Measurements from ENCODE around the gene NUFIP2. TPM values are rescaled to one million over a fixed set of nuclear protein-coding genes. Genes with fewer than 3 reads are reported as not detected.

The NUFIP2 gene
- total RNA-seq, 1 experiment from 2014 or later: 93.1 TPM

DNA sequence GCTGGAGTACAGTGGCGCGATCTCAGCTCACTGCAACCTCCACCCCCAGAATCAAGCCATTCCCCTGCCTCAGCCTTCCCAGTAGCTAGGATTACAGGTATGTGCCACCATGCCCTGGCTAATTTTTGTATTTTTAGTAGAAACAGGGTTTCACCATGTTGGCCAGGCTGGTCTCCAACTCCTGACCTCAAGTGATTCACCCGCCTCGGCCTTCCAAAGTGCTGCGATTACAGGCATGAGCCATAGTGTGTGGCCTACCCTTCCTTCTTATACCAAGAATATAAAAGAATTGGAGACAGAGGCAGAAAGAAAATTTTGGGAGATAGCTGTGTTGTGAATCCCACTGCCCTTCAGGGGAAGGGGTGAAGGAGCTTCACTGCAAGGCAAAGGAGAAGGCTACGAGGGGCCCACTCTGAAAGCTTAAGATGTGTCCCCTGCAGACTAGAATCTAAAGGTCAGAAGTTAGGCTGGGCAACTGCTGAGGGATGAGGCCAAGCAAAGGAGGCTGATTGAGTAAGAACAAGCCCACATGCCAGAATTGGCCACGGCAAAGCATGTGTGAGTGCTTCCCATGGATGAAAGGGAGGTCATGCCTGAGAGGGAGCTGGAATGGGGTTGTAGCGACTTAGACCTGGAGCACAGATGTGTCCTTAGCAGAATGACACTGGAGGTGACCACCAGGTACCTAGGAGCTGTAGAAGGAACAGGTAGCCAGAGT lies 55.7 kb downstream of the NUFIP2 start:
- ChIA-PET CTCF (interaction anchor here (0.7 to 2.7 kb wide), 8 partner anchors 14 to 647 kb away, joined by 3 to 11 read pairs (median 4); no protein-coding TSS in a partner anchor), POLR2A (interaction anchor here (0.6 kb wide), 1 partner anchor 198 kb away, joined by 3 read pairs; no protein-coding TSS in a partner anchor)
- DNase-seq (ENCODE audit: low spot score) (no peak), ATAC-seq (no peak)
- Mint-ChIP-seq H3K4me3 (no peak overlapping the region), H3K36me3 (no peaks in the 10 kb centered on the region), H3K9me3 (no peaks in the 10 kb centered on the region), H3K27ac (no peak overlapping the region; the same call in 1 of the 2 replicates), H3K4me1 (peaks cover 24% of the 10 kb centered on the region), H3K27me3 (ENCODE audit: low read depth) (no peaks in the 10 kb centered on the region)
- TF ChIP-seq NFATC4 (CRISPR knock-in tag; IDR thresholded peaks at IDR 0.05) (no peak), RELA (CRISPR knock-in tag; IDR thresholded peaks at IDR 0.05; ENCODE audit: borderline replicate concordance) (no peak), TP53 (CRISPR knock-in tag; IDR thresholded peaks at IDR 0.05) (no peak)
- TF ChIP-seq, protein P1, sequence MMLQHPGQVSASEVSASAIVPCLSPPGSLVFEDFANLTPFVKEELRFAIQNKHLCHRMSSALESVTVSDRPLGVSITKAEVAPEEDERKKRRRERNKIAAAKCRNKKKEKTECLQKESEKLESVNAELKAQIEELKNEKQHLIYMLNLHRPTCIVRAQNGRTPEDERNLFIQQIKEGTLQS (CRISPR knock-in tag; conservative IDR thresholded peaks at IDR 0.05): no peak

DNA sequence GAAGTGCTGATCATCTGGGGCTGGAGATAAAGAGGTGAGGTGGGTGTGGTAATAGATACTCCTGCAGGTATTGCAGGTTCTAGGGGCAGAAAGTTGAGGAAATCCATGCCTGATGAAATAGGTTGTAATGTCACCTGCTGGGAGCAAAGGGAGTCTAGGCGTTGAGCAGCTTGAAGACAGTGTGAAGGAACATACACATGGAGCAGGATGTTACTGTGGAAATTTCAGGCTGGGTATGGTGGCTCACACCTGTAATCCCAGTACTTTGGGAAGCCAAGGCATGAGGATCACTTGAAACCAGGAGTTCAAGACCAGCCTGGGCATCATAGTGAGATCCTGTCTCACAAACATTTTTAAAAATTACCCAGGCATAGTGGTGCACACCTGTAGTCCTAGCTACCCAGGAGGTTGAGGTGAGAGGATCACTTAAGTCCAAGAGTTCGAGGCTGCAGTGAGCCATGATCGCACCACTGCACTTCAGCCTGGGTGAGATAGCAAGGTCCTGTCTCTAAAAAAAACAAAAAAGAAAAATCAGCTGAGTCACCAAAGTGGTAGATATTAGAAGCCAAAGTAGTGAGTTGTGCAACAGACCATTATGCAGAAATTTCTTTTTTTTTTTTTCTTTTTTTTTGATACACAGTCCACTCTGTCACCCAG lies 56.3 kb downstream of the NUFIP2 start:
- Mint-ChIP-seq H3K4me1 (peaks cover 24% of the 10 kb centered on the region), H3K27me3 (ENCODE audit: low read depth) (no peaks in the 10 kb centered on the region), H3K27ac (no peak overlapping the region), H3K9me3 (no peaks in the 10 kb centered on the region), H3K36me3 (no peaks in the 10 kb centered on the region), H3K4me3 (no peak overlapping the region)
- ChIA-PET CTCF (interaction anchor here (0.7 to 2.7 kb wide), 6 partner anchors 17 to 121 kb away, joined by 3 to 11 read pairs (median 5); no protein-coding TSS in a partner anchor), POLR2A (interaction anchor here (0.6 kb wide), 1 partner anchor 198 kb away, joined by 3 read pairs; no protein-coding TSS in a partner anchor)
- TF ChIP-seq CREB1 (CRISPR knock-in tag; IDR thresholded peaks at IDR 0.05): no peak
- TF ChIP-seq TP53 (CRISPR knock-in tag; IDR thresholded peaks at IDR 0.05): no peak
- TF ChIP-seq, protein P2, sequence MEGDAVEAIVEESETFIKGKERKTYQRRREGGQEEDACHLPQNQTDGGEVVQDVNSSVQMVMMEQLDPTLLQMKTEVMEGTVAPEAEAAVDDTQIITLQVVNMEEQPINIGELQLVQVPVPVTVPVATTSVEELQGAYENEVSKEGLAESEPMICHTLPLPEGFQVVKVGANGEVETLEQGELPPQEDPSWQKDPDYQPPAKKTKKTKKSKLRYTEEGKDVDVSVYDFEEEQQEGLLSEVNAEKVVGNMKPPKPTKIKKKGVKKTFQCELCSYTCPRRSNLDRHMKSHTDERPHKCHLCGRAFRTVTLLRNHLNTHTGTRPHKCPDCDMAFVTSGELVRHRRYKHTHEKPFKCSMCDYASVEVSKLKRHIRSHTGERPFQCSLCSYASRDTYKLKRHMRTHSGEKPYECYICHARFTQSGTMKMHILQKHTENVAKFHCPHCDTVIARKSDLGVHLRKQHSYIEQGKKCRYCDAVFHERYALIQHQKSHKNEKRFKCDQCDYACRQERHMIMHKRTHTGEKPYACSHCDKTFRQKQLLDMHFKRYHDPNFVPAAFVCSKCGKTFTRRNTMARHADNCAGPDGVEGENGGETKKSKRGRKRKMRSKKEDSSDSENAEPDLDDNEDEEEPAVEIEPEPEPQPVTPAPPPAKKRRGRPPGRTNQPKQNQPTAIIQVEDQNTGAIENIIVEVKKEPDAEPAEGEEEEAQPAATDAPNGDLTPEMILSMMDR (IDR thresholded peaks at IDR 0.05): no peak
- TF ChIP-seq NFATC4 (CRISPR knock-in tag; IDR thresholded peaks at IDR 0.05): no peak
- TF ChIP-seq, protein P3, sequence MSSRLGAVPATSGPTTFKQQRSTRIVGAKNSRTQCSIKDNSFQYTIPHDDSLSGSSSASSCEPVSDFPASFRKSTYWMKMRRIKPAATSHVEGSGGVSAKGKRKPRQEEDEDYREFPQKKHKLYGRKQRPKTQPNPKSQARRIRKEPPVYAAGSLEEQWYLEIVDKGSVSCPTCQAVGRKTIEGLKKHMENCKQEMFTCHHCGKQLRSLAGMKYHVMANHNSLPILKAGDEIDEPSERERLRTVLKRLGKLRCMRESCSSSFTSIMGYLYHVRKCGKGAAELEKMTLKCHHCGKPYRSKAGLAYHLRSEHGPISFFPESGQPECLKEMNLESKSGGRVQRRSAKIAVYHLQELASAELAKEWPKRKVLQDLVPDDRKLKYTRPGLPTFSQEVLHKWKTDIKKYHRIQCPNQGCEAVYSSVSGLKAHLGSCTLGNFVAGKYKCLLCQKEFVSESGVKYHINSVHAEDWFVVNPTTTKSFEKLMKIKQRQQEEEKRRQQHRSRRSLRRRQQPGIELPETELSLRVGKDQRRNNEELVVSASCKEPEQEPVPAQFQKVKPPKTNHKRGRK (CRISPR knock-in tag; IDR thresholded peaks at IDR 0.05; ENCODE audit: borderline replicate concordance): no peak
- TF ChIP-seq, protein P4, sequence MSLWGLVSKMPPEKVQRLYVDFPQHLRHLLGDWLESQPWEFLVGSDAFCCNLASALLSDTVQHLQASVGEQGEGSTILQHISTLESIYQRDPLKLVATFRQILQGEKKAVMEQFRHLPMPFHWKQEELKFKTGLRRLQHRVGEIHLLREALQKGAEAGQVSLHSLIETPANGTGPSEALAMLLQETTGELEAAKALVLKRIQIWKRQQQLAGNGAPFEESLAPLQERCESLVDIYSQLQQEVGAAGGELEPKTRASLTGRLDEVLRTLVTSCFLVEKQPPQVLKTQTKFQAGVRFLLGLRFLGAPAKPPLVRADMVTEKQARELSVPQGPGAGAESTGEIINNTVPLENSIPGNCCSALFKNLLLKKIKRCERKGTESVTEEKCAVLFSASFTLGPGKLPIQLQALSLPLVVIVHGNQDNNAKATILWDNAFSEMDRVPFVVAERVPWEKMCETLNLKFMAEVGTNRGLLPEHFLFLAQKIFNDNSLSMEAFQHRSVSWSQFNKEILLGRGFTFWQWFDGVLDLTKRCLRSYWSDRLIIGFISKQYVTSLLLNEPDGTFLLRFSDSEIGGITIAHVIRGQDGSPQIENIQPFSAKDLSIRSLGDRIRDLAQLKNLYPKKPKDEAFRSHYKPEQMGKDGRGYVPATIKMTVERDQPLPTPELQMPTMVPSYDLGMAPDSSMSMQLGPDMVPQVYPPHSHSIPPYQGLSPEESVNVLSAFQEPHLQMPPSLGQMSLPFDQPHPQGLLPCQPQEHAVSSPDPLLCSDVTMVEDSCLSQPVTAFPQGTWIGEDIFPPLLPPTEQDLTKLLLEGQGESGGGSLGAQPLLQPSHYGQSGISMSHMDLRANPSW (CRISPR knock-in tag; conservative IDR thresholded peaks at IDR 0.05; ENCODE audit: low read depth): no peak
- no peak for TF ChIP-seq EMX1 (CRISPR knock-in tag; IDR thresholded peaks at IDR 0.05)
- TF ChIP-seq, protein P5, sequence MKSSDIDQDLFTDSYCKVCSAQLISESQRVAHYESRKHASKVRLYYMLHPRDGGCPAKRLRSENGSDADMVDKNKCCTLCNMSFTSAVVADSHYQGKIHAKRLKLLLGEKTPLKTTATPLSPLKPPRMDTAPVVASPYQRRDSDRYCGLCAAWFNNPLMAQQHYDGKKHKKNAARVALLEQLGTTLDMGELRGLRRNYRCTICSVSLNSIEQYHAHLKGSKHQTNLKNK (CRISPR knock-in tag; IDR thresholded peaks at IDR 0.05): no peak
- 0 out of 2 replicates have a peak, but pooled peaks have one; percentile 41 for TF ChIP-seq GABPB1 (CRISPR knock-in tag; IDR thresholded peaks at IDR 0.05)
- DNase-seq (ENCODE audit: low spot score): no peak
- ATAC-seq: no peak

DNA sequence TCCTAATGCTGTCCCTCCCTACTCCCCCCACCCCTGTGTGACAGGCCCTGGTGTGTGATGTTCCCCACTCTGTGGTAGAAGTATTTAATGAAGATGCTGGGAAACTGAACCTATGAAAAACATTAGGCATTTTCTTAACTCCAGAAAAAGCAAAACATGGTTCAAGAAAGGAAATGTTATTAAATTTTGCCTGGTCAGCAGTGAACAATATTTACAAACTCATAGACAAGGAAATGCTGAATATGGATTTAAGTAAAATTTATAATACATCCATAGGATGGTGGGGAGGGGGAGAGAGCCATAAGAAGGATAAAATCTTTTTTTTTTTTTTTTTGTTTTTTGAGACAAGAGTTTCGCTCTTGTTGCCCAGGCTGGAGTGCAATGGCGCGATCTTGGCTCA lies 58.0 kb downstream of the NUFIP2 start:
- ChIA-PET CTCF (interaction anchor here (0.7 to 1.9 kb wide), 3 partner anchors 111 to 119 kb away, joined by 3 to 5 read pairs (median 4); no protein-coding TSS in a partner anchor), POLR2A (no interaction called here)
- Mint-ChIP-seq H3K36me3 (no peaks in the 10 kb centered on the region), H3K4me1 (peaks cover 16% of the 10 kb centered on the region), H3K27ac (no peak overlapping the region), H3K27me3 (ENCODE audit: low read depth) (no peaks in the 10 kb centered on the region), H3K9me3 (peaks cover 3% of the 10 kb centered on the region; the same call in 1 of the 2 replicates), H3K4me3 (no peak overlapping the region)
- ATAC-seq (no peak), DNase-seq (ENCODE audit: low spot score) (no peak)
- TF ChIP-seq NR2C2 (CRISPR knock-in tag; IDR thresholded peaks at IDR 0.05) (no peak), OVOL2 (CRISPR knock-in tag; IDR thresholded peaks at IDR 0.05; ENCODE audit: borderline replicate concordance) (no peak), FOXK1 (CRISPR knock-in tag; IDR thresholded peaks at IDR 0.05) (no peak), ZNF138 (CRISPR knock-in tag; conservative IDR thresholded peaks at IDR 0.05) (no peak), ZNF423 (CRISPR knock-in tag; IDR thresholded peaks at IDR 0.05) (no peak), ATF1 (CRISPR knock-in tag; IDR thresholded peaks at IDR 0.05) (no peak)
- TF ChIP-seq, protein P6, sequence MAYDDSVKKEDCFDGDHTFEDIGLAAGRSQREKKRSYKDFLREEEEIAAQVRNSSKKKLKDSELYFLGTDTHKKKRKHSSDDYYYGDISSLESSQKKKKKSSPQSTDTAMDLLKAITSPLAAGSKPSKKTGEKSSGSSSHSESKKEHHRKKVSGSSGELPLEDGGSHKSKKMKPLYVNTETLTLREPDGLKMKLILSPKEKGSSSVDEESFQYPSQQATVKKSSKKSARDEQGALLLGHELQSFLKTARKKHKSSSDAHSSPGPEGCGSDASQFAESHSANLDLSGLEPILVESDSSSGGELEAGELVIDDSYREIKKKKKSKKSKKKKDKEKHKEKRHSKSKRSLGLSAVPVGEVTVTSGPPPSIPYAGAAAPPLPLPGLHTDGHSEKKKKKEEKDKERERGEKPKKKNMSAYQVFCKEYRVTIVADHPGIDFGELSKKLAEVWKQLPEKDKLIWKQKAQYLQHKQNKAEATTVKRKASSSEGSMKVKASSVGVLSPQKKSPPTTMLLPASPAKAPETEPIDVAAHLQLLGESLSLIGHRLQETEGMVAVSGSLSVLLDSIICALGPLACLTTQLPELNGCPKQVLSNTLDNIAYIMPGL (CRISPR knock-in tag; IDR thresholded peaks at IDR 0.05): no peak
- TF ChIP-seq, protein P5 (CRISPR knock-in tag; IDR thresholded peaks at IDR 0.05): no peak
- TF ChIP-seq, protein P7, sequence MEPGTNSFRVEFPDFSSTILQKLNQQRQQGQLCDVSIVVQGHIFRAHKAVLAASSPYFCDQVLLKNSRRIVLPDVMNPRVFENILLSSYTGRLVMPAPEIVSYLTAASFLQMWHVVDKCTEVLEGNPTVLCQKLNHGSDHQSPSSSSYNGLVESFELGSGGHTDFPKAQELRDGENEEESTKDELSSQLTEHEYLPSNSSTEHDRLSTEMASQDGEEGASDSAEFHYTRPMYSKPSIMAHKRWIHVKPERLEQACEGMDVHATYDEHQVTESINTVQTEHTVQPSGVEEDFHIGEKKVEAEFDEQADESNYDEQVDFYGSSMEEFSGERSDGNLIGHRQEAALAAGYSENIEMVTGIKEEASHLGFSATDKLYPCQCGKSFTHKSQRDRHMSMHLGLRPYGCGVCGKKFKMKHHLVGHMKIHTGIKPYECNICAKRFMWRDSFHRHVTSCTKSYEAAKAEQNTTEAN (CRISPR knock-in tag; IDR thresholded peaks at IDR 0.05): no peak

All from WTC11 (cell line).